WTC11 (cell line): ENCODE measurements around the gene GOLGA6C. TPM values are rescaled to one million over a fixed set of nuclear protein-coding genes. Genes with fewer than 3 reads are reported as not detected.
A peak's percentile ranks its signal among the peaks of the same experiment; 100 is the strongest.
"Not testable (repeated sequence)": the region's sequence is repeated elsewhere in the genome, so short reads cannot be mapped to it uniquely, and the experiment has no call there.

Experiments used
- ATAC-seq: fragments of 200-7000 bp; cut with Tn5 transposase; 2 replicates; pipeline ENCODE4 v1.10.0; 2021; ENCODE audit warnings: mild to moderate bottlenecking, moderate library complexity
- CTCF ChIA-PET: fragments of 300-600 bp; sonication (Branson Sonifier 250); formaldehyde crosslinking; loops from one replicate; lab custom pipeline; 2021; ENCODE audit warnings: antibody characterized with exemption; lab: Charles Lee
- POLR2A ChIA-PET: fragments of 350-600 bp; sonication (Branson Sonifier 250); formaldehyde crosslinking; loops from one replicate; lab custom pipeline; 2021; ENCODE audit warnings: antibody characterized with exemption; lab: Charles Lee
- DNase-seq: peaks from one replicate; pipeline ENCODE4 v3.0.0; 2021; ENCODE audit warnings: low spot score
- H3K27ac Mint-ChIP-seq: 2 replicates; pipeline ENCODE4 v1.8.0; 2021; ENCODE audit warnings: mixed read lengths
- H3K27me3 Mint-ChIP-seq: 2 replicates; pipeline ENCODE4 v1.8.0; 2021; ENCODE audit warnings: low read depth, mild to moderate bottlenecking, moderate library complexity, mixed read lengths
- H3K36me3 Mint-ChIP-seq: 2 replicates; pipeline ENCODE4 v1.8.0; 2021; ENCODE audit warnings: mixed read lengths
- H3K4me1 Mint-ChIP-seq: 2 replicates; pipeline ENCODE4 v1.8.0; 2022; ENCODE audit warnings: mixed read lengths
- H3K4me3 Mint-ChIP-seq: 2 replicates; pipeline ENCODE4 v1.8.0; 2021; ENCODE audit warnings: mild to moderate bottlenecking, moderate library complexity, mixed read lengths
- H3K9me3 Mint-ChIP-seq: 2 replicates; pipeline ENCODE4 v1.8.0; 2021; ENCODE audit warnings: mixed read lengths
- CTCF ChIP-seq: fragments of 200-600 bp; IDR thresholded peaks from 2 replicates; pipeline ENCODE4 v1.8.0; 2022; ENCODE audit warnings: antibody characterized with exemption
- ZNF121 ChIP-seq: sonication (generic); formaldehyde crosslinking; IDR thresholded peaks from 2 replicates; pipeline ENCODE4 v1.8.0; 2023; ENCODE audit warnings: missing genetic modification reagents
- ZNF423 ChIP-seq: fragments of 250-450 bp; sonication (Bioruptor Pico); IDR thresholded peaks from 2 replicates; pipeline ENCODE4 v2.1.2; 2022; ENCODE audit warnings: mild to moderate bottlenecking, moderate library complexity
- total RNA-seq: library from RNA; stranded (reverse); gene quantifications from 3 replicates; pipeline ENCODE4 v1.2.3, GENCODE V29; 2021

GOLGA6C gene
- total RNA-seq, 1 experiment from 2014 or later, result 0.52 TPM

- H3K9me3 Mint-ChIP-seq, POLR2A ChIA-PET, H3K27me3 Mint-ChIP-seq, DNase-seq, H3K36me3 Mint-ChIP-seq, H3K4me3 Mint-ChIP-seq, H3K27ac Mint-ChIP-seq: not testable (repeated sequence)
- peak; percentile 40 for ATAC-seq
- CTCF ChIA-PET, result interaction anchor here (1.0 to 1.3 kb wide), 4 partner anchors 952 to 1301 kb away, joined by 3 to 6 read pairs (median 4); no protein-coding TSS in a partner anchor
- peaks cover 11% of the 10 kb centered on the region for H3K4me1 Mint-ChIP-seq
These were observed 15.7 kb downstream of the GOLGA6C start for GRCh38 chr15:75273751-75274359.

GRCh38 chr15:75274509-75275107, 16.5 kb downstream of the GOLGA6C start:
- peak; percentile 99 for DNase-seq
- peak; percentile 100 for ATAC-seq
- H3K4me1 Mint-ChIP-seq, result peaks cover 11% of the 10 kb centered on the region
- TF ChIP-seq CTCF (peak; percentile 88), ZNF423 (peak; percentile 65; the same call in 1 of the 2 replicates)
- not testable (repeated sequence) for H3K4me3 Mint-ChIP-seq, H3K9me3 Mint-ChIP-seq, H3K27me3 Mint-ChIP-seq, H3K36me3 Mint-ChIP-seq
- ChIA-PET POLR2A (interaction anchor here (0.6 kb wide), 1 partner anchor 30 kb away, joined by 5 read pairs; no protein-coding TSS in a partner anchor), CTCF (interaction anchor here (0.6 to 1.3 kb wide), 9 partner anchors 34 to 1302 kb away, joined by 3 to 6 read pairs (median 3); no protein-coding TSS in a partner anchor)
- H3K27ac Mint-ChIP-seq, result peak overlapping the region; percentile 83

- H3K4me1 Mint-ChIP-seq, H3K4me3 Mint-ChIP-seq, H3K27ac Mint-ChIP-seq, ATAC-seq, H3K9me3 Mint-ChIP-seq, H3K27me3 Mint-ChIP-seq, DNase-seq, H3K36me3 Mint-ChIP-seq, POLR2A ChIA-PET: not testable (repeated sequence)
- CTCF ChIA-PET, result interaction anchor here (0.9 to 1.3 kb wide), 4 partner anchors 1141 to 1303 kb away, joined by 3 to 4 read pairs (median 4); no protein-coding TSS in a partner anchor
These were observed 17.5 kb downstream of the GOLGA6C start for GRCh38 chr15:75275617-75276016.

GRCh38 chr15:75278497-75278896, 20.4 kb downstream of the GOLGA6C start:
- ATAC-seq, H3K4me3 Mint-ChIP-seq, H3K4me1 Mint-ChIP-seq, H3K36me3 Mint-ChIP-seq, H3K9me3 Mint-ChIP-seq, CTCF ChIA-PET, H3K27me3 Mint-ChIP-seq, POLR2A ChIA-PET: not testable (repeated sequence)
- H3K27ac Mint-ChIP-seq, result peak overlapping the region; percentile 91
- peak; percentile 70 for DNase-seq
- peak; percentile 65 for TF ChIP-seq ZNF121 (CRISPR knock-in tag)

GRCh38 chr15:75282572-75282971, 24.4 kb downstream of the GOLGA6C start, which contains the start of gene GOLGA6D:
Gene GOLGA6D, plus strand, starts transcription at chr15:75282835. Its CDS starts 41 bp downstream, at chr15:75282876.
- CTCF ChIA-PET, H3K9me3 Mint-ChIP-seq, H3K27ac Mint-ChIP-seq, ATAC-seq, H3K4me3 Mint-ChIP-seq, H3K27me3 Mint-ChIP-seq, H3K4me1 Mint-ChIP-seq, POLR2A ChIA-PET, H3K36me3 Mint-ChIP-seq: not testable (repeated sequence)
- DNase-seq, result peak; percentile 50

GRCh38 chr15:75284152-75284551, 26.0 kb downstream of the GOLGA6C start:
- H3K9me3 Mint-ChIP-seq, POLR2A ChIA-PET, ATAC-seq, H3K4me1 Mint-ChIP-seq, H3K36me3 Mint-ChIP-seq, H3K27me3 Mint-ChIP-seq, H3K4me3 Mint-ChIP-seq, CTCF ChIA-PET, H3K27ac Mint-ChIP-seq, DNase-seq: not testable (repeated sequence)

GRCh38 chr15:75293660-75294059, 35.5 kb downstream of the GOLGA6C start:
- POLR2A ChIA-PET, H3K9me3 Mint-ChIP-seq, DNase-seq, CTCF ChIA-PET, H3K27me3 Mint-ChIP-seq, H3K36me3 Mint-ChIP-seq, ATAC-seq, H3K4me1 Mint-ChIP-seq, H3K27ac Mint-ChIP-seq, H3K4me3 Mint-ChIP-seq: not testable (repeated sequence)

GRCh38 chr15:75298541-75299310, 40.6 kb downstream of the GOLGA6C start:
- H3K4me3 Mint-ChIP-seq, H3K9me3 Mint-ChIP-seq, H3K36me3 Mint-ChIP-seq, H3K27me3 Mint-ChIP-seq, H3K27ac Mint-ChIP-seq, DNase-seq, POLR2A ChIA-PET, H3K4me1 Mint-ChIP-seq: not testable (repeated sequence)
- peak; percentile 94 for ATAC-seq
- CTCF ChIA-PET, result interaction anchor here (0.6 to 1.8 kb wide), 5 partner anchors 83 to 275 kb away, joined by 3 to 14 read pairs (median 7); partner anchors contain the start of gene PPCDC
